Measurements from ENCODE around the gene NCOA7. TPM values are rescaled to one million over a fixed set of nuclear protein-coding genes. Genes with fewer than 3 reads are reported as not detected.

NCOA7 gene
- 36.4 and 39.9 TPM in 2 replicates for total RNA-seq

GRCh38 chr6:125790358-125791150, at the start of gene NCOA7:
TSS of gene NCOA7 (plus strand) at chr6:125790960. CDS start at chr6:125815355, 24,395 bp downstream.

GRCh38 chr6:125749173-125749864, 41.4 kb upstream of the NCOA7 start, which contains the start of gene HEY2:
TSS of gene HEY2 (plus strand) at chr6:125749632. CDS start at chr6:125749777, 145 bp downstream.

GRCh38 chr6:125956506-125957390, 166.0 kb downstream of the NCOA7 start, which contains the start of gene HINT3:
TSS of gene HINT3 (plus strand) at chr6:125956770. CDS start at chr6:125956978, 208 bp downstream.

Other genes with a start within 250 kb of the NCOA7 start
- not detected in 2 replicates for gene HEY2, start 41.3 kb upstream of the NCOA7 start, total RNA-seq
- 20.3 and 25.5 TPM in 2 replicates for gene HINT3, start 165.8 kb downstream of the NCOA7 start, total RNA-seq
- 20.5 and 33.3 TPM in 2 replicates for gene TRMT11, start 195.6 kb downstream of the NCOA7 start, total RNA-seq

Measured in smooth muscle cell of trachea (primary cell).